Measurements from ENCODE around the gene PBX3.
"Not testable (repeated sequence)": the region's sequence is repeated elsewhere in the genome, so short reads cannot be mapped to it uniquely, and the experiment has no call there.

Gene PBX3

DNA sequence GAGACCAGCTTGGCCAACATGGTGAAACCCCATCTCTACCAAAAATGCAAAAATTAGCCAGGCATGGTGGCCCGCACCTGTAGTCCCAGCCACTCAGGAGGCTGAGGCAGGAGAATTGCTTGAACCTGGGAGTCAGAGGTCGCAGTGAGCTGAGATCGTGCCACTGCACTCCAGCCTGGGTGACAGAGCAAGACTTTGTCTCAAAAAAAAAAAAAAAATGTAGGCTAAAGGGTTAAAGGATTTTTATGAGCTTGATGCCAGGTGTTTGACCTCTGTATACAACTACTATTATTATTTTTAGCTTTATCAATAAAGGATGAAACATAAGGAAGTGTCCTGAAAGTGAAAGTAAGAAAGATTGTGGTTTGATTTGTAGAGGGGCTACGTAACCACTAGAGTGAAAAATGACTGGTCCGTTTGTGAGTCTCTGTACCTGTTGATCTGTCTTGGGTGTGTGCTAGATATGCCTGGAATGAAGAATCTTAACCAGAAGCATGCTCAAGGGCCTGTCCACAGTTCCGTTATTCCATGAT is 76.8 kb downstream of the PBX3 start:
- not testable (repeated sequence) for DNase-seq (ENCODE audit: low read depth)

DNA sequence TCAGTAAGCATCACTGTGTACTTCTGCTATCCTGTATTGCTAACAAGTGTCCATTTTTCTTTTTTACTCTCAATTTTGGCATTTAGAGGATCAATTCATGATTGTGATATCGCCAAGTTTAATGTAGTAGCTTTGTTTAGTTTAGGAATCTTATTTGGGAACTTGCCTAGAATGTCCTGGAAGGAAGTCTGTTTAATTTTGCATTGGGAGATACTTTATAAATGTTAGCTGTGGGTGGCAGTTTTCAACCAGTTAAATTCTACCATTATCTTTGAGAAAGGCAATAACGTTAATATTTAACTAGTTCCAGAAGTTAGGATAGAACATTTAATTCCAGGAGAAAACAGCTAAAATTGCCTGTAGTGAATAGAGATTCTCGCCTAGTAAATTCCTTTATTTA is 78.6 kb downstream of the PBX3 start:
- no peak for DNase-seq (ENCODE audit: low read depth)

DNA sequence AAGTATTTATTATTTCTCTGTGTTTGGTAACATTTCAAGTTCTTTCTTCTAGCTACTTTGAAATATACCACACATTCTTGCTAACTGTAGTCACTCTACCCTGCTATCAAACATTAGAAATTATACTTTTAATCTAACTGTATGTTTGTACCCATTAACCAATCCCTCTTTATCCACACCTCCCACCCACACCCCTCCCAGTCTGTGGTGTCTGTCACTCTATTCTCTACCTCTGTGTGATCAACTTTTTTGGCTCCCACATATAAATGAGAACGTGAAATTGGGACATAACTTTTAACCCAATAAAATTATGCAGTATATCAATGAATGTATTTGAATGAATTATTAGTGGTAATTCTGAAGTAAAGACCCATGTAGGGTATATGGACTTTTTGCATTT is 79.7 kb downstream of the PBX3 start:
- no peak for DNase-seq (ENCODE audit: low read depth)

DNA sequence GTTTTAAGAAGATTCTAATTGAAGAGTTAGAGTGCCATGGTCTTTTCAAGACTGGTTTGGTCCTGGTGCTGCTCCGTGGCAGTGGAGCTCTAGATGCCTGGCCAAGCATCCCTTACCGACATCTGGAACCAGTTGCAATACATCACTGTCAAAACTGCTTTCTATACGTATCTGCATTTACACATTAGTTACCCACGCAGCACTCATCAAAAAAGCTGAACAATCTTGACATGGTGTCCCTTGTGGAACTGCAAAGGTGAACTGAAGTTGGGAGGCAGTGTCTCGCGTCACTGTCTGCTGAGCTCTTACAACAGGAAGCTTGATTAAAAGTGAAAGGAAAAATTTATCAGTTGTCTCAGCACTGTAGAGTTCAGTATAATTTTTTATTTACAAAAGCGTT is 82.6 kb downstream of the PBX3 start:
- DNase-seq (ENCODE audit: low read depth) = no peak

DNA sequence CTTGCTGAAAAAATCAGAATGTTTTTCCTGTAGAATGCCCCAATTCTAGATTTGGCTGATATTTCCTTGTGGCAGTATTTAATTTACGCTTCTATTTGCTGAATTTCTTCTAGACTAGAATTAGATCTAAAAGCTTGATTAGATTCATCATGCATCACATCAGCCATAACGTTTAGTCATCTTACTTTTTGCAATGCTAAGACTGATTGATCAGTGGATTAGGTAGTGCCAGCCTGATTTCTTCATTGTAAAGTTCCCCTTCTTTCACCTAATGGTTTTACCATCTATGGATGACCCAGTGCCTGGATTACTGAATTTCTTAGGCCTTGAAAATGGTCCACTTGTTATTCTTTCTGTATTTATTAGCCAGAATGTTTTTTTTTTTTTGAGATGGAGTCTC is 83.9 kb downstream of the PBX3 start:
- DNase-seq (ENCODE audit: low read depth) = no peak

DNA sequence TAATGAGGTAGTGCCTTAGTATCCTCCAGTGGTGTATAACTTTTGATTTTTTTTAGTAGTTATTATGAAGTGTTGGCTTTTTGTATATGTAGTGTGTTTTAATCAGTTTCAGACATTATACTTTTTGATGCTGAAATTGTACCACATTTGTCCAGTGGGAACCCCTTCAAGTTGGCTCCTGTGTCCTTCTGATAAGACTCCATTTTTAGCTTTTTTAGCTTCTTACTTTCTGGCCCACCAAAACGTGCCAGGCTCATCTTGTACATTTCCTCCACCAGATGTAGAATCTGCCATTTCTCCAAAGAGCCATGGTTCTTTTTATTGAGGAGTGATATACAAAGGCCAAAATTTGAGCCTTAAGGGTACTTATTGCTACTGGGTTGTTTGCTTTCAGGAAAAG is 84.4 kb downstream of the PBX3 start:
- DNase-seq (ENCODE audit: low read depth) = no peak

DNA sequence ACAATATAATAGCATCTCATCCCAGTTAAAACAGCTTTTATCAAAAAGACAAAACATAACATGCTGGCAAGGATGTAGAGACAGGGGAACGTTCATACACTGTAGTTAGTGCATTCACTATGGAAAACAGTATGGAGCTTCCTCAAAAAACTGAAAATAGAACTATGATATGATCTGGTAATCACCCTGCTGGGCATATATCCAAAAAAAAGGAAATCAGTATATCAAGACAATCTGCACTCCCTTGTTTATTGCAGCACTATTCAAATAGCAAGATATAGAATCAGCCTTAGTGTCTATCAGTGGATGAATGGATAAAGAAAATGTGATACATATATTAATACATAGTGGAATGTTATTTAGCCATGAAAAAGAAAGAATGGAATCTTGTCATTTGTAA is 88.5 kb downstream of the PBX3 start:
- DNase-seq (ENCODE audit: low read depth) = no peak

DNA sequence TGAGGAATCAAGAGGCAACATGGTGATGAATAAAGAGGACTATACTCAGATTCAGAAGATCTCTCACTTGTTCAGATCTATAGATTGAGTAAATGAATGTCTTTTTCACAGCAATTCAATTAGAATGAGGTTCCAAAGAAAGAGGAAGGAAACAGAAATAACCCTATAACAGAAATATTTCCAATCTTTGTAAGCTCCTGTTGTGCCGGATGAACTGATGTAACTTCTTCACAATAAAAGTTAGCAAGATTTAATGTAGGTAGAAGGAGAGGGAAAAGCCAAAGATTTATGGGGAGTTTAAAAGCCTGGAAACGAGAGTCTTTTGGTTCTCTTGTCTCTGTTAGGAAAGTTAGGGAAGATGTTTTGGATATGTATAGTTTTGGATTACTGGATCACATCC is 92.1 kb downstream of the PBX3 start:
- no peak for DNase-seq (ENCODE audit: low read depth)

DNA sequence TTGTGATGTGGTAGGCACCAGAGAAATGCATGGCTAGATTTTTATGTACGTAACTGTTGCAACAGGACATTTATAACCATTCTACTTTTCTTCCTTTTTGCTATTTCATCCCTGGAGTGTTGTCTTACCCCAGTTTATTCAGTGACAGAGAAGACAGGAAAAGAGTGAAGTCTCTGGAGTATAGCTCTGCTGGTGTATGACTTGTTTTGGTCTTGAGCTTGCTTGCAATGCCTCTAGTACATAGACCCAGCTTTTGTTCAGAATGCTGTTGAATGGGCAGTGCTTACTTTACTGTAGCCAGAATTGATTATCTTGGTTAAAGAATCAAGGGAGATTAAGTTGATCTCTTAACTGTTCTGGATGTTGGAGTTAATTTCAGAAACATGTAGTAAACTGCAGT is 94.3 kb downstream of the PBX3 start:
- DNase-seq (ENCODE audit: low read depth) = no peak

DNA sequence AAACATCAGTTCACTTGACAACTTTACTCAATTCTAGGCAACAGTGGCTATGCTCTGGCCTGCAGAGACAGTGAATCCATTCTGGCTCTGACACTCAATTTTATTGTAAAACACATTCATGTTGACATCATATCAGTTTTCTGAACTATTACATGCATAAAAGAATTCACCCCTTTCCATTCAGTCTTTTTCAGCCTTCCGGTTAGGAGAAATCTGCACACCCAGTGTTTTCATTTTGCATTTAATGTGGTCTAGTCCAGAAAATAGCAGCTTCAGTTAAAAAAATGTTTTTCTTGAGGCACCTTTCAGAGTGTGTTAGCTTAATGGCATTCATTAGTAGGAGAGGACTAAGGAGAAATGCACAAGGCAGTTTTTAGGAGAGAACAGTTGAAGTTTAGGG is 95.1 kb downstream of the PBX3 start:
- no peak for DNase-seq (ENCODE audit: low read depth)

DNA sequence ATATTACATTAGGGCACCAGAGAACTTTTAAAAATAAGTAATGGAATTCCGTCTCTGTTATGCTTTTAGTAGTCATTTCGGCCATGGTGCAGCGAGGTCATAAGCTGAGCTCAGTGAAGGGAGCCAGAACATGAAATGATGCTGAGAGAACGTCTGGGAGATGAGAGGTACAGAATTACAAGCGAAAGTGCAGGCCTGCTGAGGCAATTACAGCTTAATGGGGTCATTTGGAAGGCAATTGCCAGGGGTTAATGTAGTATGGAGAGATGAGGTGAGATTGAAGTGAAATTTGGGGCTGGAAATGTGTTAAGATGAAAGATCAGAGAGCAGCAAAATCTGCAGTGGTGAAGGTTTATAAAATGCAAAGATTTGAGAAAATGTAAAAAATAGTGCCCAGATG is 96.5 kb downstream of the PBX3 start:
- peak; percentile 56 for DNase-seq (ENCODE audit: low read depth)

DNA sequence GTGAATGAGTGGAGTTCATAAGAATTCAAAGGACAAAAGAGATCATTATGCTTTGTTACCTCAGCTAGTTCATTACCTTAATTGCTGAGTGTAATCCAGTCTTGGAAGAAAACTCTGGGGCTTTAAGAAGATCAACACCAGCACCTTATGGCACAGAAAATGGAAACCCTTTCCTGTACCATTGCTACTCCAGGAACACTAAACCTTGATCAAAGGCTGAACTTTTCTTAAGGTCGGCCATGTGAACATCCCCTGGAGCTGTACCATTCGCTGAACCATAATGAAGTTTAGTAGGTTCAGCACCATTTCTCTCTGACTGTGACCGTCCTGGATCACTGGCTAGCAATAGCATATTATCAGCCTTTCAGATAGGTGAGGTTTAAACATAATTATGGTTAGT is 97.4 kb downstream of the PBX3 start:
- no peak for DNase-seq (ENCODE audit: low read depth)

DNA sequence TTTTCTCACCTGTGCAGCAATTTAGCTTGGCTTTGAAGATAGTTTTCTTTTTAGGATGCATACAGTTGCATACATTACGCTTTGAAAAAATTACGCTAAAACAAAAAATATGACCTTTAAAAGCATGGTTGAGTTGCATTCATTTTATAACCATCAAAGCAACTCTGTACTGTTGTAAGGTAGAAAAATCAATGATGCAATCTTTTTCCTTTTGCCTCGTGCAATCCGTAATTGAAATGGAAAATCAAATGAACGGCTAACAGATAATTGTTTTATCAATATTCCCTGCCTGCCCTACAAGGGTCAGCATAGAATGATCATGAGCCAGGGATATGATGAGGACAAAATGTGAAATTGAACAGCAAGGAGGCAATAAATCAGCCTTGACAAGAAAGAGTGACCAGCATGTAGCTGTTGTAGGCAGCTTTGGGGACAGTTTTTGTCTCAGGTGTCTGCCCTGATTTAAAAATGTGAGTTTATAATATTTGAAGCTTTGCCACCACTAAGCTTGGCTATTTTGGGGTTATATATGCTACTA is 98.2 kb downstream of the PBX3 start:
- DNase-seq (ENCODE audit: low read depth) = no peak

DNA sequence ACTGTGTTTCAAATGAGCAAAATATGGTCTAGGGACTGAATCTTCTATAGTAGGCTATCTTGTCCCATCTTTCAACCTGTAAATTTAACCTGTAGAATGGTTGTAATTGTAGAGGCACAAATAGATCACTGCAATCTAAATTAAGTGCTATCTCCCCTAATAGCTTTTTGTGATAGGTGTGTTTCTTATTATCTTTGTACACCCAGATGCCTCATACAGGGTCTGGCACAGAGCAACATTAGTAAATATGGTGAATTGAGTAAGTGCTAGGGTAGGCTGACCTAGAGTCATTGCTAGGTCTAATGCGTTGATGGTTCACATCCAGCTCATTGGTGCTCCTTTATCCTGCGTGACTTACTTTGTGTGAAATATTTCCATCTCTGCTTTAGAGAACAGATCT is 100.6 kb downstream of the PBX3 start:
- DNase-seq (ENCODE audit: low read depth) = no peak

DNA sequence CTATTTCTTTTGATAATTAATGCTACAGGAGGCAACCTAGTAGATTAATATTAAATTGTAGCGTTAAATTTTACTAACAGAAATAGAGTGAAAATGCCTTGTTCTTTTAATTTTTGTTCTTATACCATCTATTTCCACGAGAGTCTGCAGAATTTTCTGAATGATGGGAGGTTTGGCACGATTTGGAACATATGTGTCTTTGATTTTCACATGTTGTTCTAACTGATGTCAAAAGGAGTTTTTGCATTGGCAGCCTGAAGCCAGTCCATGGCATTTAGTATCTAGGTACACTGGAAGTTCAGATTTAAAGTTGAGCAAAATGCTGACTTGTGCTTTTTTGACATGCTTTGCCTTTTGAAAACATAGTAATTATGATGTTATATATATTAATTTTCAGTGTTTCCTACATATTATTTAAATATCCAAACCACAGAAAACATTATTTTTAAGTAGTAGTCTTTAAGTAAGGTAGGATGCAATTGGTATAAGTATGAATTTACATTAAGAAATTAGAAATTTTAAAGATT is 103.0 kb downstream of the PBX3 start:
- no peak for DNase-seq (ENCODE audit: low read depth)

DNA sequence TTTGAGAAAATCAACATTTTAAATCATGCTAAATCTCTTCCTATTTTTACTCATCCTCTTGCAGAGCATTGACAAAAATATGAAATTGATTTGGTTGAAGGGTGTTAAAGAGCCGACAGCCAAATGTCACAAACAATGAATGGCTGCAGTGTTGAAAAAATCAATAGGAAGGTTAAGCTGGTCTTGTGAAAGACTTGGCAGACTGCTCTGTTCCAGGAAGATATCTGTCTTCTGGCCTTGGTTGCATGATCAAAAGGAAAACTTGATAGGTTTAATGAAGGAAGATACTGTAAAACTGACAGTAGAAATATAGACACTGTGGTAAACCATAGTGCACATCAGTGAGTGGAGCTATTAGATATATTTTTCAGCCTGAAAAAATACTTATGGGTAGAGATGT is 103.6 kb downstream of the PBX3 start:
- DNase-seq (ENCODE audit: low read depth) = no peak

DNA sequence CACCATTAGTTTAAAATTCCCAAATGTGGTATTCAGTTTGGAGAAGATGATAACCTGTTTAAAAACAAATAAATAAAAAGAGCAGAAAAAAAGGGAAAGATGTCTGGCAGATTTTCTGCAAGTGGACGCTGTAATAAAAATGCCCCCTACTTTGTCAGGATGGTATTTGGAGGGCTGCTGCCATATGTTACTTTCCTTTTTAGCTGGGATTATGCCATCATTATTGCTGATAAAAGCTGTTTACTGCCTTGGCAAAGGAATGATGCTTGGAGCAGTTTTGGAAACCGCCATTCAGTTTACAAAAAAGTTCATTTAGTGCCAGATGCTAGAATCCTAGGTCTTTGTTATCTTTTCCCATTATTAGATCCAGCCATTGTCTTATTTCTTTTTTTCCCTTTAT is 104.8 kb downstream of the PBX3 start:
- DNase-seq (ENCODE audit: low read depth) = peak; percentile 46

DNA sequence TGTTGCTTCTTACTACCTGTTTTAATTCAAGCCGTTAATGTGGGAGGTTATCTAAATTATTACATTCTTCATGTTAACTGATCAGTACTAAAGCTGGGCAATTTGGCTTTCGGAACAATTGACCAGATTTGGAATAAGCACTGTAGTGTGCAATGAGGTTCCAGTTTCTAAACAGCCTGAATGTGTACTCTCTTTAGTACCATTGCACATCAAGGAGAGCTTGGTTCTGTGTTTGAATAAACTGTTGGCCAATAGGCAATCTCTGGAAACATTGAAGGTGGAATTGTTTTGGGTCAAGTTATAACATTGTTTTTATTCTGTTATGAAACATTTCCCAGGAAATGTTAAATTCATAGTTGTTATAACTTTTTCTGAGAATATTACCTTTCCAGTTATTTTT is 105.2 kb downstream of the PBX3 start:
- no peak for DNase-seq (ENCODE audit: low read depth)

DNA sequence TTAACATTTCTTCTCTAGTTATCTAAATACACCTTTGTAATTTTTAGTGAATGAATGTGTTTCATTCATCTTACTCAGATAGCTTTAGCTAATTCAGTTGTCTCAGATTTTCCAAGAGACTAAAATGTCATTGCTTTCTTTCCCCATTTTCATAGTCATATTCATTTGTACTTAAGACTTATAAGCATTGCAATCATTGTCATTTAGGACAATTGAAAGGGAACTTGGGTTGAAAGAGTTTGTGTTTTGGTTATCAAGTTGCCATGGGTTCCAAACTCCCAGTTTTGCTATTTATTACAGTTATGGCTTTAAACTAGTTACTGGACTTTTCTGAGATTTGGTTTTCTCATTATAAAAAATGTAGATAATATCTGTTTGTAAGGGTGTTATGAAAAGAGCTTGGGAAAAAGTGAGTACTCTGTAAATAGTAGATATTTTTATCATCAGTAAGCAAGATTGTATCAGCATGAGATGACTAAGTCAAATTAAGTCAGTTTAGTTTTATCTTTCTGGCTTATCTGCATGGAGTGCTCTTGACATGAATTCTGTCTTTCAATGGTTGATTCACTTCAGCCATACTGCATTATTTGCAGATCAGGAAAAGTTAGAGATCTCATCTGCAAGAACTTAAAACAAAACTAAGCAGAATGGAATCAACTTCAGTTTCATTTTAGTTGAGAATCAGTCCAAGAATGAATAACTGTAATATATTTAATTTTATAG is 107.5 kb downstream of the PBX3 start:
- DNase-seq (ENCODE audit: low read depth) = peak; percentile 92

DNA sequence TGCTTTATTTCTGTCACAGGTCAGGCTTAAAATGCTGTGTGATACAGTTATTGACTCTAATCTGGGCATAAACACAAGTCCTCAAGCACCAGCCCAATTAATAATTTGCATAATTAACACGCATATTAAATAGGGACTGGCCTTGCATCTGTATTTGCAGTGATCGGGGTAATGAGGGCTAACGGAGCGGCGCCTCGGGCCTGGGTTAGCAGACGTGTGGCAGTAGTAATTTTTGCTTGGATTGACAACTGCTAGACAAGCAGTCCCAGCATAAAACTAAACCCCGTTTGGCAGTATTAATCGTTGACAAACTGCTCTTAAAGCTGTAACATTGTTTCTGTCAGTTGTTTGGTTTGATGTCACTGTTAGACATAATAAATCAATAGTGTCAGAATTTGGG is 109.2 kb downstream of the PBX3 start:
- DNase-seq (ENCODE audit: low read depth) = no peak

DNA sequence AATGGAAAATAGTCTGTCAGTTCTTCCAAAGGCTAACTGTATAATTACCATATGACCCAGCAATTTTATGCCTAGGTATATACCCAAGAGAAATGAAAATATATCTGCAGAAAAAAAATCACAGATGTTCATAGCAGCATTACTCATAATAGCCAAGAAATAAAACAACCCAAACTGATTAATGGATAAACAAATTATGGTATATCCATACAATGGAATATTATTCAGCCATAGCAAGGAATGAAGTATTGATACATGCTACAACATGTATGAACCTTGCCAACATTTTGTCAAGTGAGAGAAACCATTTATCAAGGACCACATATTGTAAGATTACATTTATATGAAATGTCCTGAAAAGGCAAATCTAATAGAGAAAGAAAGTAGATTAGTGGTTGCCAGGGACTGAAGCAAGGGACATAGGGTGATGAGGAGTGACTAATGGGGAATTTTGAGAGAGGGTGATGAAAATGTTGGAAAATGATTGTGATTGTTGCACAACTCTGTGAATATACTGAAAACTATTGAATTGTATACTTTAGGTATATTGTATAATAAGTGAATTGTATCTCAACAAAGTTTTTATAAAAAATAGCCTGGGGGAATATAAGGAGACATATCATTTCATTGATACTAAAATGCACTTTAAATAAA is 114.4 kb downstream of the PBX3 start:
- DNase-seq (ENCODE audit: low read depth) = peak; percentile 50

DNA sequence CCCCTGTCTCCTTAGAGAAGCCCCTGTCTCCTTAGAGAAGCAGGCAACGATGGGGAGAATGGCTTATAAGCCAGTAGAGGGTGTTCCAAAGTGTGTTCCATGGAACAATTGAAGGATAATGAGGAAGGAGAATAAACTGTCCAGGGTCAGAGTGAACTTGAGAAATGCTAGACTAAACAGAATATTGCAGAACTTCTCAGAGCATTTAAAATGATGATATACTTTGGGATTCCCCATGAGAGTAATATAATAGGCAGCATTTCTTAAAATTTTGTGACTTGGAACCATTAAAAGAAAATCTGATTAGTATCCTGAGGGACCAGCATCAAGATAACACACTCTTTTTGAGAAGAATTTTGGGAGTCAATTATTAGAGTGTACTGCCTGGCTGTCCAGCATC is 116.8 kb downstream of the PBX3 start:
- DNase-seq (ENCODE audit: low read depth) = no peak

DNA sequence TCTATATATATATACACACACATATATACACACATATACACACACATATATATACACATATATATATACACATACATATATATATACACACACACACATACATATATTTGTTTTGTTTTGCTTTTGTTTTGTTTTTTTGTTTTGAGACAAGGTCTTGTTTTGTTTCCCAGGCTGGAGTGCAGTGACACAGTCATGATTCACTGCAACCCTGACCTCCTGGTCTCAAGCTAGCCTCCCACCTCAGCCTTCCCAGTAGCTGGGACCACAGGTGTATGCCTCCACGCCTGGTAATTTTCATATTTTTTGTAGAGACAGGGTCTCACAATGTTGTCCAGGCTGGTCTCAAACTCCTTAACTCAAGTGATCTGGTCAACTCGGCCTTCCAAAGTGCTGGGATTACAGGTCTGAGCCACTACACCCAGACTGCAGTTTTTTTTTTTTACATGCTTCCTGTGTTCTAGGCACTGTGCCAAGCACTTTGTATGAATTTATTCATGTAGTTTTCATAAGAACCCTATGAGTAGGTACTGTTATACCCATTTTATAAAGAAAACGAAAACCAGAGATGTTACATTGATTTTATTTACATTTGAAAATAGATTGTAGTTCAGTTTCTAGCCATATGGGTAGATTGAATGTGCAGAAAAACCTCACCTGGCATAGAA is 120.7 kb downstream of the PBX3 start:
- DNase-seq (ENCODE audit: low read depth) = peak; percentile 33

Data from EH (cell line).